ENCODE results near the gene C2orf49. TPM values are rescaled to one million over a fixed set of nuclear protein-coding genes. Genes with fewer than 3 reads are reported as not detected.

The C2orf49 gene
- total RNA-seq, 1 donor from 2014 or later: 18.1 TPM

GRCh38 chr2:105380432-105381100 is 43.2 kb downstream of the C2orf49 start:
- intact Hi-C loops (cut with micrococcal nuclease): no loop called here

GRCh38 chr2:105381101-105381668 is 43.8 kb downstream of the C2orf49 start:
- intact Hi-C loops (cut with micrococcal nuclease): no loop called here

- intact Hi-C loops (cut with micrococcal nuclease): no loop called here
These were observed 44.8 kb downstream of the C2orf49 start for GRCh38 chr2:105382177-105382576.

DNA sequence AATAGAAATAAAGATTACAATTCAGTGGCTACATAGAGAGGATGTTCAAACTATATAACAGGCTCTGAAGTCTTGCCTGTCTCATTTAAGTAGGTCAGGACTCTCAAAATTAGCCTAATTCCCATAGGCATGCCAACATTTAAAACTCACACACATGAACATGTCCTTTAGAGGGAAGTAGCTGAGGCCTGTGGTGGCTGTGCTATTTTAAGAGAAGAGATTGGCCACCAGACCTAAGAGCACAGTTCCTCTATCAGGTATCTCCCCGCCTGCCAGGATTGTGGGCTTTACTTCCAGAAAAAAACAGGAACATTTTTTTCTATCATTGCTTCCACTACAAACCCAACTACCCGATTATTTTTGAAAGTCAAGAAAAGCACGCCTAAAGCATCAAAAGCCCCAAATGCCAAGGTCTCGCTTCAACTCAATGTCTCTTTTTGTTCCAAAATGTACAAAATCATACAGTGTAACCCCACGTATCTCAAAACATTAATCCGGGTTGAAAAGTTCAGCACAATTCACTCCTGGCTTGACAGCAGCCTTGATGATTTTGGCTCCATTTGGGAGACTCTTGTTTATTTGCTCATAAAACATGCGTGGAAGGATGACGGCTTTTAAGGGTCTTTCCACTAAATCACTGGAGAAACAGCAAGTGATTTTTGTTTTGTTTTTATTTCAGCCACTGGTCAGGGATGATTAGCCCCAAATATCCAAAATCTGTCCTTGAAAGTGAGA is 46.3 kb downstream of the C2orf49 start:
- intact Hi-C loops (cut with micrococcal nuclease): no loop called here

DNA sequence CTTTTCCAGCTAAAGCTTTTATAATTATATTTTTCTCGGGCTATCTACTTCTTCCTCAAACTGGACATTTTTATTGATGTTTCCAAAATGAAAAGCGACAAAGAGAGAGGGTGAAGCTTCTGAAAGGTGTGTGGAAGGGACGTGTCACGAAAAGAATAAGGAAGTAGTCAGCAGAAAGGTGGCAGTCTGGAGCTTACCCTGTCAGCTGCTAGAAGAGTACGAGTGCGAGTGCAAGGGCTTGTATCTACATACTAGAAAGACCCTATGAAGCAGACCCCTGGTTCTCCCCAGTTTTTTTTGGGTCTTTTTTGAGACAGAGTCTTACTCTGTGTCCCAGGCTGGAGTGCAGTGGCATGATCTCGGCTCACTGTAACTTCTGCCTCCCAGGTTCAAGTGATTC is 46.9 kb downstream of the C2orf49 start:
- intact Hi-C loops (cut with micrococcal nuclease): no loop called here

- intact Hi-C loops (cut with micrococcal nuclease): no loop called here
These were observed 47.5 kb downstream of the C2orf49 start for GRCh38 chr2:105384861-105385260.

DNA sequence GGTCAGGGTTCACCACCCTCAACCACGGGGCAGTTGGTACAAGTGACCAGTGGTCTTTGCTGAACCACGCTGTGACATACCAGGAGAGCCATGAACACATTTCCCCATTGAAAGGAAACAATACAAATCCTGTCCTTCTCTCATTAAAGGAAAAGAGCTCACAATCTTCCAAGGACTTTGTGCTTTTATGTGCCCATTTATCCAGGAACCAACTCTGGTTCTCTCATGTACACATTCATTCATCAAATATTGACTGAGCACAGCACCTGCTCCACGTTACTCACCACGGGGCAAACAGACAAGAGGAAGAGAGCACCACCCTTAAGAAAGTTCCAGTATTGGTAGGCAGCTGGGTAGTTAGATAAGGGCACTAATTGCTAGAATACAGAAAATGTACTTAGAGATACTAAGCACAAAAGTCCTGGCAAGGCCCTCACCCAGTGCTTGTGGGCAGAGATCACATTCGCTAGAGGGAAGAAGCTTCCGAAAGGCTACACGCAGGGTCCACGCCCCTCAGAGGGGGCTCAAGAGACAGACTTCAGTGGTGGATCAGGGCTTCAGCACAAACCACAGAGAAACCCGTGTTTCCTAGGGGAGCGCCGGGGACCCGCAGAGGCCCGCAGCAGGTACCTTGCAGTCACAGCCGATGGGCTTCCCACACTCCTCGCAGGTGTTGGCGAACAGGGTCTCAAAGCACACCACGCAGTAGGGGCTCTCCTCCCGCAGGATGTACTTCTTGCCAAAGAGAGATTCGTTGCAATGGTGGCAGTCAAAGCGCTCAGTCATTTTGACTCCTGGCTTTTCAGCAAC is 48.6 kb downstream of the C2orf49 start:
- intact Hi-C loops (cut with micrococcal nuclease): no loop called here

GRCh38 chr2:105387225-105387624 is 49.9 kb downstream of the C2orf49 start:
- intact Hi-C loops (cut with micrococcal nuclease): no loop called here

GRCh38 chr2:105388971-105389381 is 51.6 kb downstream of the C2orf49 start:
- intact Hi-C loops (cut with micrococcal nuclease): no loop called here

DNA sequence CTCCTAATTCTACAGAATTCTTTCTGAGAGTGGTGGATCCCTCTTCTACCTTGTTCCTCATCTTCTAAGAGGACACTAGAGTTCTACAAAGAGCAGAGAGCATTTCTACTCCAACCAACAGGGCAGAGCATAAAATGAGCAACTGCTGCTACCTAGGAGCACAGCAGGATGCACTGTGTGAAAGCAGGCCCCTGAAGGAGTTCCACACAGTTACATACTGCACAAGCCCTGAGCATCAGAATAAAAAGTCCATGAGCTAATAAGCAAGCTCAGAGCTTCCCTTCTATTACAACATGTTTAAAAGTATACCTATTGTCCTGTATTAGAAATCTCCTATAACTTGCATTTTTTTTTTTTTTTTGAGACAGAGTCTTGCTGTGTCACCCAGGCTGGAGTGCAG is 53.1 kb downstream of the C2orf49 start:
- intact Hi-C loops (cut with micrococcal nuclease): no loop called here

GRCh38 chr2:105391058-105391627 is 53.8 kb downstream of the C2orf49 start:
- intact Hi-C loops (cut with micrococcal nuclease): no loop called here

GRCh38 chr2:105391763-105392662 is 54.7 kb downstream of the C2orf49 start:
- intact Hi-C loops (cut with micrococcal nuclease): no loop called here

DNA sequence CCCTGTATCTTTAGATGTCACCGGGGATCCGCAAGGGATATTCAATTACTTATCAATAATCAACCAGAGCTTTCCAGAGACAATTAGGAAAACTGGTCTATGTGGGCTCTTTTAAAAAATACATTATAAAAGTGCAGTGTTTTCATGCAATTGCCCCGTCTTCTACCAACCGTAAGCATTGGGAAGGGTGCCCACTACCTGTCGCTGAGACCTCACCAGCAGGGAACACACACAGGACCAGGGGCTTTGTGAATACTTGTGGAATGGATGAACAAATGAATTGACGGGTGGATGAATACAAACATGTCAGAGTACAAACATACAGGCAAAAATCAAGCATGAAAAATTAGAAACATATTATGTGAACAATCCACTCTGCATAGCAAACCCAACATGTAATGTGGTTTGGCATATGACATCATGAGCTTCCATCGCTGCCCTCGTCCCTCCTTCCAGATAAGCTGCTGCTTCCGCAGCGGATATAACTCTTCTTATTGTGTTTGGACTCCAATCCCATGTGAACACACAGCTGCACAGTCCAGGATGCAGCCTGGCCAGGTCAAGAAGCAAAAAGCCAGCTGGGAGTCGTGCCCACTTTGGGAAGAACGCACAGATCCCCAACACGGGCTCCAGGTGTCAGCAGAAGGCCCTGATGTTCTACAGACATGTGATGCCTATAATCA is 56.2 kb downstream of the C2orf49 start:
- intact Hi-C loops (cut with micrococcal nuclease): no loop called here

DNA sequence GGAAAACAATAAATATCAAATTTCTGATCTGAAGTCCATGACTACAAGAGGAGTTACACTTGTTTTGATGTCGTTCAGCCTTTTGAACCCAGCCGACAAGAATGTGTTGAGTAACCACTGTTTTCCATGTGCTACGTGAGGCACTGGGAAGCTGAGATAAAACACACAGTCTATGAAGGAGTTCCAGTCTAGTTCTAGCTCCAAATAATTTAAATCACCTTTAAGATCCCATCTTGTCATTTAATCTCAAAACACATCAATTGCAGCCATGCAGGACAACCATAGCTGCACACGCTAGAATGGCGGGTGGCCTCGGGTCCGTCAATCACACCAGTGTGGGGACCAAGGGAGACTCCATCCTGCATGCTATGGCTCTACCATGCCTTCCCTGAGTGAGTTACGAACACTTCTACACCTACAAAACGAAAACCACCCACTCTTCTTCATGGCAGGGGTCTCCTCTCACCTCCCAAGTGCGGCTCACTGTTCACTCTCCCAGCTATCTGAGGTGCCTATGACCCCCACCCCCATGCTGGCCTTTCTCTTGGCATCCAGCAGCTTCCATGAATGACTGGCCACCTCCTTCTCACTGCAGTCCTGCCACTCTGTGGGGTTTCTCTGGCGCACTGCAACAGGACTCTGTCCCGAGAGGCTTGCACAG is 57.7 kb downstream of the C2orf49 start:
- intact Hi-C loops (cut with micrococcal nuclease): loop anchor here (5.0 kb wide), 1 partner anchor 58 kb away; the partner anchor contains the start of gene C2orf49

GRCh38 chr2:105395691-105396090 is 58.4 kb downstream of the C2orf49 start:
- intact Hi-C loops (cut with micrococcal nuclease): loop anchor here (5.0 kb wide), 1 partner anchor 58 kb away; the partner anchor contains the start of gene C2orf49

GRCh38 chr2:105396254-105397024 is 59.1 kb downstream of the C2orf49 start:
- intact Hi-C loops (cut with micrococcal nuclease): loop anchor here (5.0 kb wide), 1 partner anchor 59 kb away; the partner anchor contains the start of gene C2orf49

DNA sequence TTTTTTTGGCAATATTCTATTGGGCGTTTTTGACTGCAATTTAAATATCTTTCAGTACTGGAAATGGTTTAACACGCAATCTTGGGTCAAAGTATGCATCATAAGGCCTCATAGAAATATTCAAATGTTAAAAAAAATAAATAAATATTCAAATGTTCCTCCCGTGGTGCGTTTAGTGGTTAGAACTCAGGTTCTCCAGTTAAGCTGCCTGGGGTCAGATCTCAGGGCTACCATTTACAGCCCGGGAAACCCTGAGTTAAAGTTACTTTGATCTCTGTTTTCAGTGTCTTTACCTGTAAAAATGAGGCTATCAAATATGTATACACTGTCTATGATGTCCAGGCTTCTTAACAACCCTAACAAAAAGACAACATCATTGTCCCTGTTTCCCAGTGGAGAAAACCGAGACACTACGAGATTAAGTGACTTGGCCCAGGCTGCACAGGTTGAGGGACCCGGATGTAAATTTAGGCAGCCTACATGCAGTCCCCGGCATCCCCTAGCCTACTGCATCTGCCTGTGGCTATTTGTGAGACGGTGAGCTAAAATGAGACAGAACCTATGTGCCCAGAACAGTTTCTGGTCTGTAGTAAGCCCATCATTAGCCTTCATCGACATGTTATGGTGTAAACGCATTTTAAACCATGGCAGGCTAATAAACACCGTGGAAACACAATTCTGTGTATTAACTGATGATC is 59.8 kb downstream of the C2orf49 start:
- intact Hi-C loops (cut with micrococcal nuclease): loop anchor here (5.0 kb wide), 1 partner anchor 60 kb away; the partner anchor contains the start of gene C2orf49
